Keratinocyte (primary cell): ENCODE results near the gene NOL12.

Experiments used
- CTCF ChIP-seq, 3 experiments: IDR thresholded peaks in 1 of 3; conservative IDR thresholded peaks in 1 of 3; optimal IDR thresholded peaks in 1 of 3; 2 replicates in 2 of 3; 3 replicates in 1 of 3; pipeline versions ENCODE3 to v1.5.1; 2011; ENCODE audit warnings: low read length in 3 of 3, mild to moderate bottlenecking in 3 of 3, moderate library complexity in 2 of 3, control low read depth in 1 of 3, inconsistent platforms in 1 of 3; ENCODE audit not compliant: insufficient read depth in 2 of 3; ENCODE audit errors: extremely low read depth in 1 of 3
- EZH2 ChIP-seq: IDR thresholded peaks from one replicate; pipeline ENCODE4 v1.6.1; 2012; ENCODE audit warnings: inconsistent platforms, mild to moderate bottlenecking, low read length, moderate library complexity

- TF ChIP-seq CTCF (optimal IDR thresholded peaks at IDR 0.05 in 1 of 3, IDR thresholded peaks at IDR 0.05 in 1 of 3, conservative IDR thresholded peaks at IDR 0.05 in 1 of 3; ENCODE audit: extremely low read depth in 1 of 3, insufficient read depth in 2 of 3, low read length in 3 of 3) = peak in 1 of 3 experiments; percentile 16
- TF ChIP-seq EZH2 = no peak
Observed at GRCh38 chr22:37674951-37675929, 10.9 kb upstream of the NOL12 start, which contains the start of gene LGALS1.
